ENCODE measurements around the gene MYO10. TPM values are rescaled to one million over a fixed set of nuclear protein-coding genes. Genes with fewer than 3 reads are reported as not detected.

The MYO10 gene
- total RNA-seq, 3 donors from 2014 or later = 8.6 to 22.6 (median 21.2) TPM

DNA sequence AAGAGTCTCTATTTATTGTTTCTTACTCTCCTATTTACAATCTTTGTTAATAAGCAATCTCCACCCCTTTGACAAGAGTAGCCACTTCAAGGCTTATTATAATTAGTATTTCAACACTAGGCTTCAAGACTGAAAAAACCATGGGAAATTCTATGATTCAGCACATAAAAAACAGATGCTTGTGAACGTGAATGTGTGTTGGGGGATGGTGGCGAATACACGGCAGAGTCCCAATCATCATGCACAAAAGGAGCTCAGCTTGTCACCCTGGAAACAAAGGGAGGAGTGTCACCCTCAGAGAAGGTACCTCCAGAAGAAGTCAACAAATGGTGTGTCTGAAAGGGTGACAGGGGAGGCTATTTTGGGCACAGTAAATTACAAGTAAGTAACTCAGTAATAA, 162.1 kb downstream of the MYO10 start:
- TF ChIP-seq POLR2A (IDR thresholded peaks at IDR 0.05) (no peak), POLR2AphosphoS5 (IDR thresholded peaks at IDR 0.05) (no peak)
- TF ChIP-seq, protein P1, sequence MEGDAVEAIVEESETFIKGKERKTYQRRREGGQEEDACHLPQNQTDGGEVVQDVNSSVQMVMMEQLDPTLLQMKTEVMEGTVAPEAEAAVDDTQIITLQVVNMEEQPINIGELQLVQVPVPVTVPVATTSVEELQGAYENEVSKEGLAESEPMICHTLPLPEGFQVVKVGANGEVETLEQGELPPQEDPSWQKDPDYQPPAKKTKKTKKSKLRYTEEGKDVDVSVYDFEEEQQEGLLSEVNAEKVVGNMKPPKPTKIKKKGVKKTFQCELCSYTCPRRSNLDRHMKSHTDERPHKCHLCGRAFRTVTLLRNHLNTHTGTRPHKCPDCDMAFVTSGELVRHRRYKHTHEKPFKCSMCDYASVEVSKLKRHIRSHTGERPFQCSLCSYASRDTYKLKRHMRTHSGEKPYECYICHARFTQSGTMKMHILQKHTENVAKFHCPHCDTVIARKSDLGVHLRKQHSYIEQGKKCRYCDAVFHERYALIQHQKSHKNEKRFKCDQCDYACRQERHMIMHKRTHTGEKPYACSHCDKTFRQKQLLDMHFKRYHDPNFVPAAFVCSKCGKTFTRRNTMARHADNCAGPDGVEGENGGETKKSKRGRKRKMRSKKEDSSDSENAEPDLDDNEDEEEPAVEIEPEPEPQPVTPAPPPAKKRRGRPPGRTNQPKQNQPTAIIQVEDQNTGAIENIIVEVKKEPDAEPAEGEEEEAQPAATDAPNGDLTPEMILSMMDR (IDR thresholded peaks at IDR 0.05) = no peak
- Histone ChIP-seq H3K27ac (no peak overlapping the region), H3K36me3 (no peaks in the 10 kb centered on the region), H3K4me3 (no peak overlapping the region), H3K9me3 (no peaks in the 10 kb centered on the region), H3K27me3 (no peaks in the 10 kb centered on the region), H3K4me1 (no peaks in the 10 kb centered on the region)
- intact Hi-C loops (cut with DNase I; ENCODE audit: low total_unique reads) = no loop called here
- DNase-seq (ENCODE audit: low spot score in 2 of 2) = no peak

DNA sequence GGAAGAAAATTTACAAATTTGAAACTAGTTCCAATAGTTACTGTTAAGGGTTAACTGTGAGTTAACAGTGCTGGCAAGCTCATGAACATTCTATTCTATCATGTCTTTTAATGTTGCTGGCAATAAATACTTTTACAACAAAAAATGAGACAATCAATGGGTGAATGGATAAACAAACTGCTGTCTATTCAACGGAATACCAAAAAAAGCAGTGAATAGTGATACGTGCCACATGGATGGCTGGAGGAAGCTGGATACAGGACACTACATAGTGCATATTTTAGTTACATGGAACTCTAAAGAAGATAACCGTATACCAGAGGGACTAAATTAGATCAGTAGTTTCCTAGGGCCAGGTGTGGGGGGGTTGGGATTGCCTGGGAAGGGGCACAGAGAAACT, 163.5 kb downstream of the MYO10 start:
- Histone ChIP-seq H3K27me3 (no peaks in the 10 kb centered on the region), H3K4me1 (no peaks in the 10 kb centered on the region), H3K4me3 (no peak overlapping the region), H3K36me3 (no peaks in the 10 kb centered on the region), H3K27ac (no peak overlapping the region), H3K9me3 (no peaks in the 10 kb centered on the region)
- TF ChIP-seq POLR2A (IDR thresholded peaks at IDR 0.05) (no peak), POLR2AphosphoS5 (IDR thresholded peaks at IDR 0.05) (no peak)
- TF ChIP-seq, protein P1 (IDR thresholded peaks at IDR 0.05) = no peak
- DNase-seq (ENCODE audit: low spot score in 2 of 2) = no peak
- intact Hi-C loops (cut with DNase I; ENCODE audit: low total_unique reads) = no loop called here

- Histone ChIP-seq H3K4me3 (no peak overlapping the region), H3K27ac (no peak overlapping the region), H3K27me3 (no peaks in the 10 kb centered on the region), H3K36me3 (no peaks in the 10 kb centered on the region), H3K9me3 (no peaks in the 10 kb centered on the region), H3K4me1 (no peaks in the 10 kb centered on the region)
- intact Hi-C loops (cut with DNase I; ENCODE audit: low total_unique reads) = no loop called here
- TF ChIP-seq POLR2A (IDR thresholded peaks at IDR 0.05) (no peak), POLR2AphosphoS5 (IDR thresholded peaks at IDR 0.05) (no peak)
- TF ChIP-seq, protein P1 (IDR thresholded peaks at IDR 0.05) = no peak
- no peak for DNase-seq (ENCODE audit: low spot score in 2 of 2)
These were observed 167.9 kb downstream of the MYO10 start for GRCh38 chr5:16768184-16768583.

GRCh38 chr5:16763211-16763610, 172.9 kb downstream of the MYO10 start:
- Histone ChIP-seq H3K4me3 (no peak overlapping the region), H3K36me3 (no peaks in the 10 kb centered on the region), H3K27me3 (no peaks in the 10 kb centered on the region), H3K4me1 (no peaks in the 10 kb centered on the region), H3K9me3 (no peaks in the 10 kb centered on the region), H3K27ac (no peak overlapping the region)
- TF ChIP-seq POLR2A (IDR thresholded peaks at IDR 0.05) (no peak), POLR2AphosphoS5 (IDR thresholded peaks at IDR 0.05) (no peak)
- TF ChIP-seq, protein P1 (IDR thresholded peaks at IDR 0.05) = no peak
- intact Hi-C loops (cut with DNase I; ENCODE audit: low total_unique reads) = no loop called here
- DNase-seq (ENCODE audit: low spot score in 2 of 2) = no peak

DNA sequence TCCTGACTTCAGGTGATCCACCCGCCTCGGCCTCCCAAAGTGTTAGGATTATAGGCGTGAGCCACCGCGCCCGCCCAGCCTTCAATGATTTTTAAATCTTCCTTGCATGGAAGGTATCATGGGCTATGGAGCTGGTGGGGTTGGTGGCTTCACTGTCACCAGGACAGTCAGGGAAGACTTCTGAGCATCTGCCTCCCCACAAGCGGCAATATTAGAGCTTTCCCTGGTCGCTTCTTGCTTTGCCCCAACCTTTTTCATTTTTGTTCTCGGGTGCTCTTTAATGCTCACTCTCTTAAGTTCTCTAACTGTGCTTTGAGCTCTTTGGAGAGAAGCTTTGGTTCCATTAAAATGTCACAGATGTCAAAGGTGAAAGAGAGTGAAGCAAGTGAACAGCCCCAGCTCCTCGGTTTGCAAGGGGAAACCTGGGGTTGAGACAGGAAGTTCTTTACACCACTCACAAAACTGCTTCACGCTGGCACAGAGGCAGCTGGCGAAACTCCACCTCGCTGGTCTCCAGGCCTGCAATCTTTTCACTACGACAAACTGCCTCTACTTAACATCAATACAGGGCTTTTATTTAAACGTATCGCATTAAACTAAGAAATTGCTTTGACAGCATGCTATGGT, 176.8 kb downstream of the MYO10 start:
- DNase-seq (ENCODE audit: low spot score in 2 of 2) = no peak
- Histone ChIP-seq H3K9me3 (no peaks in the 10 kb centered on the region), H3K27me3 (no peaks in the 10 kb centered on the region), H3K36me3 (no peaks in the 10 kb centered on the region), H3K4me1 (no peaks in the 10 kb centered on the region), H3K4me3 (no peak overlapping the region), H3K27ac (no peak overlapping the region)
- TF ChIP-seq, protein P1 (IDR thresholded peaks at IDR 0.05) = no peak
- no peak for TF ChIP-seq POLR2AphosphoS5 (IDR thresholded peaks at IDR 0.05)
- intact Hi-C loops (cut with DNase I; ENCODE audit: low total_unique reads) = no loop called here

All from breast epithelium (tissue), 4 donors.